Stimulated activated CD8-positive, alpha-beta memory T cell treated with anti-CD3 and anti-CD28 coated beads, Interleukin-7, amount 100 ng/mL, for 4 hours (primary cell): ENCODE data around the gene TASP1.
"Not testable (repeated sequence)": the region's sequence is repeated elsewhere in the genome, so short reads cannot be mapped to it uniquely, and the experiment has no call there.

ENCODE experiments used
- DNase-seq, 2 donors: peaks; one replicate each; pipeline ENCODE4 v3.0.0-alpha.2; 2020; ENCODE audit warnings: low read depth in 2 of 2

Gene TASP1

GRCh38 chr20:13400453-13400852 is 238.3 kb downstream of the TASP1 start:
- no peak for DNase-seq

- DNase-seq = no peak
Observed at GRCh38 chr20:13397300-13397724, 241.4 kb downstream of the TASP1 start.

GRCh38 chr20:13396826-13397225 is 241.9 kb downstream of the TASP1 start:
- DNase-seq = no peak

GRCh38 chr20:13396022-13396421 is 242.7 kb downstream of the TASP1 start:
- DNase-seq = no peak

GRCh38 chr20:13395232-13395631 is 243.5 kb downstream of the TASP1 start:
- DNase-seq = no peak

- DNase-seq = no peak
Observed at GRCh38 chr20:13392391-13392790, 246.3 kb downstream of the TASP1 start.

- no peak for DNase-seq
Observed at GRCh38 chr20:13389115-13389514, 249.6 kb downstream of the TASP1 start.

GRCh38 chr20:13384132-13384531 is 254.6 kb downstream of the TASP1 start:
- DNase-seq = no peak

GRCh38 chr20:13382786-13383185 is 255.9 kb downstream of the TASP1 start:
- no peak for DNase-seq

- not testable (repeated sequence) for DNase-seq
Observed at GRCh38 chr20:13380497-13381229, 258.1 kb downstream of the TASP1 start.

GRCh38 chr20:13373400-13373799 is 265.3 kb downstream of the TASP1 start:
- no peak for DNase-seq

GRCh38 chr20:13364278-13365170 is 274.2 kb downstream of the TASP1 start:
- DNase-seq = no peak

- no peak for DNase-seq
Observed at GRCh38 chr20:13363473-13363872, 275.3 kb downstream of the TASP1 start.

- not testable (repeated sequence) for DNase-seq
Observed at GRCh38 chr20:13362165-13362564, 276.6 kb downstream of the TASP1 start.

GRCh38 chr20:13358936-13359335 is 279.8 kb downstream of the TASP1 start:
- not testable (repeated sequence) for DNase-seq

- not testable (repeated sequence) for DNase-seq
Observed at GRCh38 chr20:13357782-13358181, 280.9 kb downstream of the TASP1 start.

GRCh38 chr20:13356591-13356990 is 282.1 kb downstream of the TASP1 start:
- no peak for DNase-seq

- DNase-seq = no peak
Observed at GRCh38 chr20:13355941-13356486, 282.7 kb downstream of the TASP1 start.

- no peak for DNase-seq
Observed at GRCh38 chr20:13355411-13355810, 283.3 kb downstream of the TASP1 start.

GRCh38 chr20:13353261-13353945 is 285.3 kb downstream of the TASP1 start:
- DNase-seq = no peak

- no peak for DNase-seq
Observed at GRCh38 chr20:13349235-13349604, 289.5 kb downstream of the TASP1 start.
